GM06990 (cell line): ENCODE measurements around the gene FILIP1.

Experiments used
- DNase-seq: peaks from one replicate; pipeline ENCODE4 v3.0.0-alpha.2; 2011; ENCODE audit not compliant: insufficient read length; ENCODE audit errors: extremely low read depth
- H3K27me3 ChIP-seq: replicated peaks from 2 replicates; pipeline ENCODE4 v1.6.0; 2011; ENCODE audit warnings: low read length; ENCODE audit not compliant: control insufficient read depth, insufficient read depth
- H3K36me3 ChIP-seq: 2 replicates; pipeline ENCODE4 v1.5.1; 2011; ENCODE audit warnings: low read length; ENCODE audit not compliant: control insufficient read depth, insufficient read depth
- H3K4me3 ChIP-seq: replicated peaks from 2 replicates; pipeline ENCODE4 v1.5.1; 2011; ENCODE audit warnings: low read depth, mild to moderate bottlenecking, control low read depth, low read length
- CTCF ChIP-seq: IDR thresholded peaks from 2 replicates; pipeline ENCODE4 v1.5.1; 2011; ENCODE audit warnings: low read length, control low read depth, mild to moderate bottlenecking, inconsistent platforms; ENCODE audit not compliant: insufficient read depth, poor library complexity, severe bottlenecking

FILIP1 gene

DNA sequence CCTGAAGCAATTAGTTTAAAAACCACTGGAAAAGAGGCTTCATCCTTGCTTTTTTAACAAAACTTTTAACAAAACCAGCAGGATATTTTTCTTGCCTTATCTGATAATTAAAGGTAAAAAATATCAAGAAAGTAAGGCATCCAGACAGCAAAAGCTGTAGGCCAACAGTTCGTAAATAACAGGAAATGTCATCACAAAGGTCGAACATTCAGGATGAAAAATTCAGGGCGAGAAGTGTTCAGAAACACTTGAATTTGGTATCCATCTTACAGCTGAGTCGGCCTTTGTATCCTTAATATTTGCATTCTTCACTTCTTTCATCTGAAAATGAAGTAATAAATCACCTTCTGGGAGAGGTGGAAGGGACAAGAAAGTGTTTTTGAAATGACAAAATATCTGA, 8.2 kb upstream of the FILIP1 start:
- no peaks in the 10 kb centered on the region for H3K27me3 ChIP-seq
- DNase-seq = no peak
- H3K4me3 ChIP-seq = no peak overlapping the region
- TF ChIP-seq CTCF = no peak
- no peaks in the 10 kb centered on the region for H3K36me3 ChIP-seq

DNA sequence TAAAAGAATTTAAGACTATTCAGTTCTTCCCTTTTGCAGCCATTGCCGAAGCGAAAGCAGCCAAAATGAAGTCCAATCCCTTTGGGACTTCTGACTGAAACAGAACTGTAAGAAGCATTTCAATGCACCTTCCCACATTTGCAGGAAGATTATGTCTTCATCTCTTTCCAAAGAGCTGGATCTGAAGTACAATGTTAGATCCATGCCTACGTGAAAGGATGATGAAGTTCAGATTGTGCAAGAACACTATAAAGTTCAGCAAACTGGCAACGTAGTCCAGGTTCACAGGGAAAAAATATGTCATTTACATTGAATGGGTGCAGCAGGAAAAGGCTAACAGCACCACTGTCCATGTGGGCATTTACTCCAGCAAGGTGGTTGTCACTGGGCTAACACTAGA, 6.0 kb upstream of the FILIP1 start:
- no peak for TF ChIP-seq CTCF
- H3K36me3 ChIP-seq = no peaks in the 10 kb centered on the region
- no peak overlapping the region for H3K4me3 ChIP-seq
- no peak for DNase-seq
- H3K27me3 ChIP-seq = no peaks in the 10 kb centered on the region

GRCh38 chr6:75498862-75499261, 5.3 kb upstream of the FILIP1 start:
- no peak for DNase-seq
- H3K4me3 ChIP-seq = no peak overlapping the region
- H3K36me3 ChIP-seq = no peaks in the 10 kb centered on the region
- no peak for TF ChIP-seq CTCF
- H3K27me3 ChIP-seq = no peaks in the 10 kb centered on the region

DNA sequence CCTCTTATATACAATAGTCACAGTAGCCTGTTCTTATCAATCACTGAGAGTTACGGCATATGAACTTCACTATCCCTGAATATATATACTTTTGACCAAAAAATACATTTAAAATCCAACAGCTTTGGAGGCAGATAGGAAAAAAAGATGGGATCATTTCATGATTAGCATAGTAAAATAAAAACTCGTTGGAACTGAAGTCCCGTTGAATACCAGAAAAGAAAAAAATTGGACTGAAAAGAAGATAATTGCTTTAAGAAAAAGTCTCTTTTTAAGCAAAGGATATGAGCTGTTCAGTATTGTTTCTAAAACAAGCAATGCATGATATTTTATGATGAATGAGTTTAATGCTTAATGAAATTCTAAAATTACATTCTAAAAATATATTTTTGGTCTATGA, 4.4 kb upstream of the FILIP1 start:
- Histone ChIP-seq H3K27me3 (no peaks in the 10 kb centered on the region), H3K4me3 (no peak overlapping the region), H3K36me3 (no peaks in the 10 kb centered on the region)
- no peak for DNase-seq
- TF ChIP-seq CTCF = no peak

DNA sequence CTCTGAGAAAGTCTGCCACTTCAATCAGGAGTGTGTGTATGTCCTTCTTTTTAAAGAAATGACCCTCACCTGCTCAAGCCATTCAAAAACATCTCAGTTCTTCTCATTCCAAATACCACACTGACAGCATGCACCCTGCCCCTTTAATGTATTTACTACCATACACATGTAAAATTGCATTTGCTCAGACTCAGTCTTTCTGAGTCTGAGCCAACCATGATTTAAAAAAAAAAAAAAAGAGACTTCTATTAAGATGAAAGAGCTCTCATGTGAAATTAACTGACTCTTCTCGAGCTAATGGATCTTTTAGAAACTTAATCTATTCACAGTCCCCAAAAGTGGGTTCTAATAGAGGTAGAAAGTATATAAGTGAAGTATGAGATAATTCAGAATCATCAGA, 1.4 kb upstream of the FILIP1 start:
- no peak overlapping the region for H3K4me3 ChIP-seq
- H3K27me3 ChIP-seq = no peaks in the 10 kb centered on the region
- H3K36me3 ChIP-seq = no peaks in the 10 kb centered on the region
- no peak for TF ChIP-seq CTCF
- no peak for DNase-seq

GRCh38 chr6:75494290-75494689, 690 bp upstream of the FILIP1 start:
- TF ChIP-seq CTCF = no peak
- no peak for DNase-seq
- no peaks in the 10 kb centered on the region for H3K36me3 ChIP-seq
- no peaks in the 10 kb centered on the region for H3K27me3 ChIP-seq
- no peak overlapping the region for H3K4me3 ChIP-seq
